Endothelial cell of umbilical vein (primary cell): ENCODE measurements around the gene SPTBN4. TPM values are rescaled to one million over a fixed set of nuclear protein-coding genes. Genes with fewer than 3 reads are reported as not detected.

Experiments
- BruUV-seq: library from RNA; stranded (reverse); fragments of 400-500 nt; replicated peaks from 2 replicates; lab custom pipeline; 2021; lab: Mats Ljungman, UMichigan
- CTCF ChIA-PET: fragments of 300-600, 350-600 bp; sonication (Branson Sonifier 250); formaldehyde crosslinking; loops from one replicate; lab custom pipeline; 2021; ENCODE audit warnings: antibody characterized with exemption, inconsistent platforms; lab: Charles Lee
- POLR2A ChIA-PET: fragments of 300-600, 350-600 bp; sonication (Branson Sonifier 250); formaldehyde crosslinking; loops from one replicate; lab custom pipeline; 2021; ENCODE audit warnings: antibody characterized with exemption, inconsistent platforms; lab: Charles Lee
- DNase-seq: peaks from one replicate; pipeline ENCODE4 v3.0.0-alpha.2; 2011; ENCODE audit warnings: low read depth, low spot score
- FAIRE-seq: peaks from 2 replicates; lab custom pipeline; 2011; peaks lifted over from hg19 to GRCh38; lab: Jason Lieb, UNC
- H2AFZ ChIP-seq: 2 replicates; pipeline ENCODE4 v1.6.0; 2012; ENCODE audit warnings: low read depth, low read length, control low read depth, inconsistent platforms
- H3K27ac ChIP-seq: 2 replicates; pipeline ENCODE4 v1.5.1; 2011; ENCODE audit warnings: low read depth, mild to moderate bottlenecking, control low read depth, low read length, moderate library complexity; ENCODE audit not compliant: insufficient read depth
- H3K27me3 ChIP-seq, 2 experiments: 2 replicates each; pipeline versions ENCODE4 v1.6.0 to v1.6.1; 2011; ENCODE audit warnings: low read length in 2 of 2, mixed read lengths in 1 of 2; ENCODE audit not compliant: control insufficient read depth in 2 of 2, insufficient read depth in 2 of 2
- H3K36me3 ChIP-seq, 2 experiments: 2 replicates in 1 of 2; 3 replicates in 1 of 2; pipeline ENCODE4 v1.5.1; 2011; ENCODE audit warnings: low read length in 2 of 2, mild to moderate bottlenecking in 1 of 2, moderate library complexity in 1 of 2; ENCODE audit not compliant: control insufficient read depth in 2 of 2, insufficient read depth in 2 of 2; ENCODE audit errors: extremely low read depth in 1 of 2
- H3K4me1 ChIP-seq: 3 replicates; pipeline ENCODE4 v1.5.1; 2011; ENCODE audit warnings: mild to moderate bottlenecking, low read length; ENCODE audit not compliant: control insufficient read depth, insufficient read depth; ENCODE audit errors: extremely low read depth
- H3K4me2 ChIP-seq: 2 replicates; pipeline ENCODE4 v1.6.1; 2011; ENCODE audit warnings: low read length, control low read depth, mixed read lengths; ENCODE audit not compliant: insufficient read depth
- H3K4me3 ChIP-seq, 3 experiments: fragments of 200-600 bp in 1 of 3; sonication (generic), shearing (Covaris generic) in 1 of 3; replicated peaks in 1 of 3; 2 replicates each; pipeline ENCODE4 v1.5.1; 2011 to 2016; ENCODE audit warnings: control low read depth in 3 of 3, low read length in 3 of 3, mild to moderate bottlenecking in 2 of 3, inconsistent platforms in 1 of 3, low read depth in 1 of 3, moderate library complexity in 1 of 3; ENCODE audit not compliant: insufficient read depth in 1 of 3
- H3K79me2 ChIP-seq: 2 replicates; pipeline ENCODE4 v1.6.0; 2012; ENCODE audit warnings: low read length, inconsistent platforms; ENCODE audit not compliant: control insufficient read depth, insufficient read depth
- H3K9ac ChIP-seq: replicated peaks from 2 replicates; pipeline ENCODE3; 2011; ENCODE audit warnings: low read length, control low read depth; ENCODE audit not compliant: insufficient read depth; ENCODE audit errors: extremely low read depth
- H3K9me1 ChIP-seq: replicated peaks from 3 replicates; pipeline ENCODE4 v1.6.0; 2011; ENCODE audit warnings: mild to moderate bottlenecking, low read length; ENCODE audit not compliant: control insufficient read depth, insufficient read depth; ENCODE audit errors: extremely low read depth
- H3K9me3 ChIP-seq: replicated peaks from 2 replicates; pipeline ENCODE4 v1.5.1; 2012; ENCODE audit warnings: low read length, inconsistent platforms; ENCODE audit not compliant: control insufficient read depth, insufficient read depth
- H4K20me1 ChIP-seq: replicated peaks from 2 replicates; pipeline ENCODE3; 2011; ENCODE audit warnings: mild to moderate bottlenecking, low read length; ENCODE audit not compliant: control insufficient read depth, insufficient read depth; ENCODE audit errors: extremely low read depth
- EZH2 ChIP-seq: IDR thresholded peaks from 2 replicates; pipeline ENCODE4 v1.6.1; 2012; ENCODE audit warnings: borderline replicate concordance, low read depth, mild to moderate bottlenecking, moderate library complexity, low read length, inconsistent platforms; ENCODE audit not compliant: severe bottlenecking
- FOS ChIP-seq: IDR thresholded peaks from 2 replicates; pipeline ENCODE4 v1.6.1; 2011; ENCODE audit warnings: mild to moderate bottlenecking, low read length, moderate library complexity, borderline replicate concordance; ENCODE audit not compliant: insufficient read depth
- GATA2 ChIP-seq: IDR thresholded peaks from 2 replicates; pipeline ENCODE4 v1.7.0; 2011; ENCODE audit warnings: low read depth, mild to moderate bottlenecking, moderate library complexity, mixed read lengths, low read length; ENCODE audit not compliant: insufficient read length, insufficient read depth
- JUN ChIP-seq: IDR thresholded peaks from 2 replicates; pipeline ENCODE4 v1.6.1; 2011; ENCODE audit warnings: borderline replicate concordance, low read depth; ENCODE audit not compliant: insufficient read length, insufficient read depth
- MYC ChIP-seq: IDR thresholded peaks from one replicate; pipeline ENCODE4 v1.6.1; 2011; ENCODE audit warnings: mild to moderate bottlenecking, low read depth, low read length
- POLR2A ChIP-seq: IDR thresholded peaks from 2 replicates; pipeline ENCODE4 v1.6.1; 2012; ENCODE audit warnings: low read depth, mild to moderate bottlenecking, control low read depth, low read length
- POLR2AphosphoS5 ChIP-seq: IDR thresholded peaks from 2 replicates; pipeline ENCODE4 v1.6.1; 2012; ENCODE audit warnings: low read depth, mild to moderate bottlenecking, control low read depth, low read length, moderate library complexity; ENCODE audit not compliant: insufficient read depth
- dilution Hi-C: fragments of 300-500 bp; cut with MboI; formaldehyde crosslinking; loops from one replicate; pipeline ENCODE4 v1.15.0; 2019; ENCODE audit warnings: low sequenced_read_pairs; ENCODE audit not compliant: extremely low pct_ligation_motif_present
- intact Hi-C: fragments of 100-400 bp; cut with micrococcal nuclease; formaldehyde crosslinking; loops from one replicate; pipeline ENCODE4 v1.10.0; 2022
- polyA plus RNA-seq, 4 experiments: library from polyadenylated mRNA; depleted of rRNA in 3 of 4; stranded (reverse) in 3 of 4; unstranded in 1 of 4; fragments of >200 nt; gene quantifications; 2 replicates each; pipeline versions ENCODE4 v1.2.1 to v1.2.3, GENCODE V29; 2011 to 2012; ENCODE audit warnings: missing spikeins in 1 of 4
- total RNA-seq: library from RNA; stranded (reverse); gene quantifications from 2 replicates; pipeline ENCODE4 v1.2.3, GENCODE V29; 2021
- TF ChIP-seq, protein P1 (sequence below): IDR thresholded peaks from 2 replicates; pipeline ENCODE4 v1.6.1; 2011; ENCODE audit not compliant: insufficient read depth, insufficient read length
- TF ChIP-seq, protein P2 (sequence below), 2 donors: IDR thresholded peaks; 1 replicate in 1 of 2; 2 replicates in 1 of 2; pipeline ENCODE4 v1.5.1; 2011; ENCODE audit warnings: low read length in 2 of 2, mild to moderate bottlenecking in 2 of 2, moderate library complexity in 2 of 2, control low read depth in 1 of 2, inconsistent platforms in 1 of 2, low read depth in 1 of 2; ENCODE audit not compliant: insufficient read depth in 1 of 2; ENCODE audit errors: extremely low read depth in 1 of 2

The SPTBN4 gene
- total and polyA plus RNA-seq, 2 donors (not counting 3 experiments of a cell fraction or from before 2014, with no cell fraction given) = 0.33 TPM; not detected in 1

DNA sequence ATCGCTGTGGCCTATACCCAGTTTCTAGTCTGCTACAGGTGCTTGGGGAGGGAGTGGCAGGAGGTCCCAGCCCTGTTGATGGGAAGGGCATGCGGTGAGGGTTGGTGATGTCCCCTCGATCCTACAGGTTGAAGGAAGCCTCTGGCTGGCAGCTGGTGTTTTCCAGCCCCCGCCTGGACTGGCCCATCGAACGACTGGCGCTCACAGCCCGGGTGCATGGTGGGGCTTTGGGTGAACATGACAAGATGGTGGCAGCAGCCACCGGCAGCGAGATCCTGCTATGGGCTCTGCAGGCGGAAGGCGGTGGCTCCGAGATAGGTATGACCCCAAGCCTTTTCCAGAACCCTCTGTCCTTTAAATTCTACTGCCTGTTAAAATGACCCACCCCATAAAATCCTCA is 113.8 kb downstream of the SPTBN4 start:
- ChIA-PET POLR2A (no interaction called here), CTCF (no interaction called here)
- TF ChIP-seq FOS = no peak
- TF ChIP-seq MYC = no peak
- H3K4me2 ChIP-seq = no peak overlapping the region
- no peak overlapping the region for H2AFZ ChIP-seq
- no peak overlapping the region for H3K9ac ChIP-seq
- dilution Hi-C loops = no loop called here
- H3K27me3 ChIP-seq = no peaks in the 10 kb centered on the region
- intact Hi-C loops = no loop called here
- no peak for FAIRE-seq
- H3K4me3 ChIP-seq = no peak overlapping the region
- no peaks in the 10 kb centered on the region for H4K20me1 ChIP-seq
- no peaks in the 10 kb centered on the region for H3K9me1 ChIP-seq
- H3K4me1 ChIP-seq = peaks cover 16% of the 10 kb centered on the region
- DNase-seq = no peak
- peaks cover 6 to 13% of the 10 kb centered on the region in 2 experiments for H3K36me3 ChIP-seq
- peaks cover 2% of the 10 kb centered on the region for H3K79me2 ChIP-seq
- H3K9me3 ChIP-seq = no peaks in the 10 kb centered on the region
- no peak overlapping the region for H3K27ac ChIP-seq
- no TSS peak for BruUV-seq

DNA sequence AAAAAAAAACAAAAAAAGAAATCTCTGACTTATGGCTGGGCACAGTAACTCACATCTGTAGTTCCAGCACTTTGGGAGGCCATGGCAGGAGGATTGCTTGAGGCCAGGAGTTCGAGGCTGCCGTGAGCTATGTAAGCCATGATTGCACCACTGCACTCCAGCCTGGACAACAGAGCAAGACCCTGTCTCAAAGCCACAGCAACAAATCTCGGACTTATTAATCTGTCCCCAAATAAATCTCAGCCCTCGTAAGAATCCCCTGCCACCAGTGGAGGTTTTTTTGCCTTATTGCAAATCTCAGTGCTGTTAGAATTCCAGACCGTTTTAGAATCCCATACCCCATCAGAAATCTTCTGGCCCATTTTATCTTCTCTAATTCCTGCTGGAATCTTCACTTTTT is 114.7 kb downstream of the SPTBN4 start:
- CTCF ChIA-PET = no interaction called here
- intact Hi-C loops (no loop called here), dilution Hi-C loops (no loop called here)
- Histone ChIP-seq H3K27me3 (no peaks in the 10 kb centered on the region), H3K4me3 (no peak overlapping the region), H3K4me2 (no peak overlapping the region), H3K9me1 (no peaks in the 10 kb centered on the region), H3K9ac (no peak overlapping the region), H3K36me3 (peaks cover 6 to 13% of the 10 kb centered on the region in 2 experiments), H4K20me1 (no peaks in the 10 kb centered on the region), H3K27ac (no peak overlapping the region), H3K79me2 (peaks cover 2% of the 10 kb centered on the region), H3K4me1 (peaks cover 18% of the 10 kb centered on the region), H2AFZ (no peak overlapping the region), H3K9me3 (no peaks in the 10 kb centered on the region)
- FAIRE-seq (no peak), DNase-seq (no peak)
- TF ChIP-seq, protein P1, sequence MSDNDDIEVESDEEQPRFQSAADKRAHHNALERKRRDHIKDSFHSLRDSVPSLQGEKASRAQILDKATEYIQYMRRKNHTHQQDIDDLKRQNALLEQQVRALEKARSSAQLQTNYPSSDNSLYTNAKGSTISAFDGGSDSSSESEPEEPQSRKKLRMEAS = no peak
- TF ChIP-seq, protein P2, sequence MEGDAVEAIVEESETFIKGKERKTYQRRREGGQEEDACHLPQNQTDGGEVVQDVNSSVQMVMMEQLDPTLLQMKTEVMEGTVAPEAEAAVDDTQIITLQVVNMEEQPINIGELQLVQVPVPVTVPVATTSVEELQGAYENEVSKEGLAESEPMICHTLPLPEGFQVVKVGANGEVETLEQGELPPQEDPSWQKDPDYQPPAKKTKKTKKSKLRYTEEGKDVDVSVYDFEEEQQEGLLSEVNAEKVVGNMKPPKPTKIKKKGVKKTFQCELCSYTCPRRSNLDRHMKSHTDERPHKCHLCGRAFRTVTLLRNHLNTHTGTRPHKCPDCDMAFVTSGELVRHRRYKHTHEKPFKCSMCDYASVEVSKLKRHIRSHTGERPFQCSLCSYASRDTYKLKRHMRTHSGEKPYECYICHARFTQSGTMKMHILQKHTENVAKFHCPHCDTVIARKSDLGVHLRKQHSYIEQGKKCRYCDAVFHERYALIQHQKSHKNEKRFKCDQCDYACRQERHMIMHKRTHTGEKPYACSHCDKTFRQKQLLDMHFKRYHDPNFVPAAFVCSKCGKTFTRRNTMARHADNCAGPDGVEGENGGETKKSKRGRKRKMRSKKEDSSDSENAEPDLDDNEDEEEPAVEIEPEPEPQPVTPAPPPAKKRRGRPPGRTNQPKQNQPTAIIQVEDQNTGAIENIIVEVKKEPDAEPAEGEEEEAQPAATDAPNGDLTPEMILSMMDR (IDR thresholded peaks at IDR 0.05; ENCODE audit: extremely low read depth in 1 of 2, insufficient read depth in 1 of 2, low read depth in 1 of 2, low read length in 2 of 2) = no peak
- TF ChIP-seq GATA2 (no peak), JUN (no peak), FOS (no peak), MYC (no peak), POLR2AphosphoS5 (no peak), EZH2 (no peak), POLR2A (no peak)
- no TSS peak for BruUV-seq
- POLR2A ChIA-PET = no interaction called here
